WTC11 (cell line): ENCODE results near the gene KCND2.

Source experiments
- MAX ChIP-seq: sonication (generic); formaldehyde crosslinking; IDR thresholded peaks from 2 replicates; pipeline ENCODE4 v1.8.0; 2022; ENCODE audit warnings: mild to moderate bottlenecking, missing genetic modification reagents
- TEAD4 ChIP-seq: sonication (generic); formaldehyde crosslinking; IDR thresholded peaks from 2 replicates; pipeline ENCODE4 v1.8.0; 2022; ENCODE audit warnings: mild to moderate bottlenecking, missing genetic modification reagents

- no peak for TF ChIP-seq TEAD4 (CRISPR knock-in tag)
- no peak for TF ChIP-seq MAX (CRISPR knock-in tag)
These were observed 183.7 kb downstream of the KCND2 start for GRCh38 chr7:120456699-120457098.
